Spleen (tissue), 11 donors: ENCODE measurements around the gene HSD17B2. TPM values are rescaled to one million over a fixed set of nuclear protein-coding genes. Genes with fewer than 3 reads are reported as not detected.

Experiments used
- DNase-seq: peaks from one replicate; pipeline ENCODE4 v3.0.0-alpha.2; 2020
- H3K27ac ChIP-seq, 8 donors: fragments of 200-600 bp; sonication (generic) in 7 of 8; 1 replicate in 4 of 8; 2 replicates in 4 of 8; pipeline versions ENCODE4 v1.5.0 to v1.8.0; 2016 to 2021; ENCODE audit warnings: inconsistent platforms in 4 of 8, mild to moderate bottlenecking in 4 of 8, moderate library complexity in 1 of 8
- H3K27me3 ChIP-seq, 7 donors: fragments of 200-600 bp; sonication (generic) in 6 of 7; replicated peaks in 1 of 7; 1 replicate in 4 of 7; 2 replicates in 3 of 7; pipeline versions ENCODE4 v1.5.0 to v1.8.0; 2016 to 2021; ENCODE audit warnings: inconsistent platforms in 3 of 7, mild to moderate bottlenecking in 1 of 7
- H3K36me3 ChIP-seq, 6 donors: fragments of 200-600 bp; sonication (generic) in 5 of 6; 1 replicate in 4 of 6; 2 replicates in 2 of 6; pipeline versions ENCODE4 v1.5.0 to v1.8.0; 2016 to 2021; ENCODE audit warnings: inconsistent platforms in 2 of 6
- H3K4me1 ChIP-seq, 6 donors: fragments of 200-600 bp; sonication (generic) in 5 of 6; 1 replicate in 3 of 6; 2 replicates in 3 of 6; pipeline versions ENCODE4 v1.5.0 to v1.8.0; 2016 to 2021; ENCODE audit warnings: inconsistent platforms in 3 of 6
- H3K4me3 ChIP-seq, 8 donors: fragments of 200-600 bp; sonication (generic) in 7 of 8; 1 replicate in 4 of 8; 2 replicates in 4 of 8; pipeline versions ENCODE4 v1.5.0 to v1.8.0; 2016 to 2021; ENCODE audit warnings: inconsistent platforms in 4 of 8, mild to moderate bottlenecking in 4 of 8, moderate library complexity in 2 of 8
- H3K9me3 ChIP-seq, 8 donors: fragments of 200-600 bp; sonication (generic) in 7 of 8; 1 replicate in 4 of 8; 2 replicates in 4 of 8; pipeline versions ENCODE4 v1.5.0 to v1.8.0; 2016 to 2021; ENCODE audit warnings: inconsistent platforms in 4 of 8
- POLR2A ChIP-seq, 3 donors: fragments of 450-650 bp; IDR thresholded peaks; one replicate each; pipeline ENCODE4 v1.5.1; 2017; ENCODE audit warnings: antibody characterized with exemption in 3 of 3, mild to moderate bottlenecking in 1 of 3
- POLR2AphosphoS5 ChIP-seq, 3 donors: sonication (generic); formaldehyde crosslinking; IDR thresholded peaks; one replicate each; pipeline ENCODE4 v1.5.1; 2017; ENCODE audit warnings: antibody characterized with exemption in 3 of 3
- WGBS, 5 donors: extraction: QIAGEN DNeasy Blood & Tissue Kit in 3 of 5; methylation state at CpG; one replicate each; pipeline versions ENCODE4 v1.1.5 to v1.1.7; 2013 to 2018; 5-methylcytosine and 5-hydroxymethylcytosine counted together
- intact Hi-C: fragments of 100-400 bp; cut with DNase I; formaldehyde crosslinking; loops from one replicate; pipeline ENCODE4 v1.15.0; 2023; ENCODE audit warnings: low total_unique reads
- polyA plus RNA-seq, 3 donors: library from polyadenylated mRNA; stranded (reverse); fragments of 200-250 nt; gene quantifications; one replicate each; pipeline ENCODE4 v1.2.1, GENCODE V29; 2013
- total RNA-seq, 7 donors: library from RNA; depleted of rRNA in 3 of 7; stranded (reverse); fragments of >200 nt in 3 of 7; fragmentation: NEBNext Ultra II Directional in 4 of 7; extraction: Animal tissue kit (Norgen Biotek cat#: 25700) in 4 of 7; gene quantifications; one replicate each; pipeline versions ENCODE4 v1.1.0 to v1.2.1, GENCODE V29; 2016 to 2021
- TF ChIP-seq, protein P1 (sequence below), 11 experiments: fragments of 200-600 bp in 7 of 11; fragments of 450-650 bp in 4 of 11; sonication (generic) in 4 of 11; IDR thresholded peaks in 8 of 11; conservative IDR thresholded peaks in 3 of 11; 1 replicate in 7 of 11; 2 replicates in 4 of 11; pipeline versions ENCODE4 v1.4.0 to v1.8.0; 2016 to 2021; ENCODE audit warnings: antibody characterized with exemption in 11 of 11, inconsistent platforms in 4 of 11, mild to moderate bottlenecking in 1 of 11
- donor health status: healthy with polysubstance abuse.
- donor health status: DM: no; HTN: no; CAD: no; lungs with moderate emphysema.
- donor health status: DM: no; HTN: no; CAD: no.
- donor health status: Bipolar disorder and iron deficiency.
- donor health status: healthy.
- donor health status: DM: no; HTN: no; CAD: no.
- donor health status: DM: yes; HTN: yes; CAD: no.

HSD17B2 gene
- total and polyA plus RNA-seq, 10 donors = 0.09 to 0.13 TPM; not detected in 8

DNA sequence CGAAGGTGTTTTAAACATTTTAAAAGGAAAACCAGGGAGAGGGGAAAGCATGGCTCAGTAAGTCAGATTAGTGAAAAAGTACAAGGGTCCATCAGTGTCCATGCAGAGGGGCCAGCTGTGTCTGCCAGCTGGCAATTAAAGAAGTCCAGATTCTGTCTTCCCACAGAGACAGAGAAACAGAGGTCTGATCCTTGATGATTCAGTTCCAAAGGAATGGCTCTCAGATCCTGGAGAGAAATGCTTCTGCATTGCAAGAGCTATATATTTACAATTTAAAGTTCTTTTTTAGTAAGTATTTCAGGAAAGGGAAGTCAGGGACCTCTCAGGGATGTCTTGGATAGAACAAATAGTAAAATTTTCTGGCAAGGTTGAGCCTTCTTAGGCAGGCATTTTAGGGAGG, 56.2 kb downstream of the HSD17B2 start:
- intact Hi-C loops = no loop called here
- H3K27ac ChIP-seq = no peak overlapping the region
- WGBS, 5 donors = 92 to 100% (median 97%) methylated on average over 1 of the region's 1 CpG
- no peaks in the 10 kb centered on the region for H3K9me3 ChIP-seq
- H3K36me3 ChIP-seq = no peaks in the 10 kb centered on the region
- TF ChIP-seq POLR2A (IDR thresholded peaks at IDR 0.05) (no peak), POLR2AphosphoS5 (IDR thresholded peaks at IDR 0.05) (no peak)
- TF ChIP-seq, protein P1, sequence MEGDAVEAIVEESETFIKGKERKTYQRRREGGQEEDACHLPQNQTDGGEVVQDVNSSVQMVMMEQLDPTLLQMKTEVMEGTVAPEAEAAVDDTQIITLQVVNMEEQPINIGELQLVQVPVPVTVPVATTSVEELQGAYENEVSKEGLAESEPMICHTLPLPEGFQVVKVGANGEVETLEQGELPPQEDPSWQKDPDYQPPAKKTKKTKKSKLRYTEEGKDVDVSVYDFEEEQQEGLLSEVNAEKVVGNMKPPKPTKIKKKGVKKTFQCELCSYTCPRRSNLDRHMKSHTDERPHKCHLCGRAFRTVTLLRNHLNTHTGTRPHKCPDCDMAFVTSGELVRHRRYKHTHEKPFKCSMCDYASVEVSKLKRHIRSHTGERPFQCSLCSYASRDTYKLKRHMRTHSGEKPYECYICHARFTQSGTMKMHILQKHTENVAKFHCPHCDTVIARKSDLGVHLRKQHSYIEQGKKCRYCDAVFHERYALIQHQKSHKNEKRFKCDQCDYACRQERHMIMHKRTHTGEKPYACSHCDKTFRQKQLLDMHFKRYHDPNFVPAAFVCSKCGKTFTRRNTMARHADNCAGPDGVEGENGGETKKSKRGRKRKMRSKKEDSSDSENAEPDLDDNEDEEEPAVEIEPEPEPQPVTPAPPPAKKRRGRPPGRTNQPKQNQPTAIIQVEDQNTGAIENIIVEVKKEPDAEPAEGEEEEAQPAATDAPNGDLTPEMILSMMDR (IDR thresholded peaks at IDR 0.05 in 8 of 11, conservative IDR thresholded peaks at IDR 0.05 in 3 of 11) = no peak
- no peak overlapping the region for H3K4me3 ChIP-seq
- H3K4me1 ChIP-seq = no peaks in the 10 kb centered on the region
- H3K27me3 ChIP-seq = peaks cover 0 to 34% (median 0%) of the 10 kb centered on the region in 7 donors
- no peak for DNase-seq

DNA sequence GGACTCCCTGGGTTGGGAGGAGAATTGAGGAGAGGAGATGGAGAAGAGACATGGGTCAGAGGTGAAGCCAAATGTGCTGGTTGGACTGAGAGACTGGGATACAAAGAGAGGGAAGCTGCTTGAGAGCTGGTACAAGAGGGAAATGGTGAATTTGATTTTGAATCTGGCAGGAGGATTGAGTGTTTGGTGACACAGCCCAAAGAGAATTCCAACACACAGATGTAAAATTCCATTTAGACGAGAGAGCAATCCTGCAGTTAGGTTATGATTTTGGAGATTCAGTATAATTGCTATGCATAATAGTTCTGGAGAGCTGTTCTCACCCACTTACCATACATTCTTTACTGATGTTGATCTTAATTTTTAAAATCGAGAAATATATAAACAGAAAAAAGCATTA, 57.7 kb downstream of the HSD17B2 start:
- intact Hi-C loops = no loop called here
- Histone ChIP-seq H3K9me3 (no peaks in the 10 kb centered on the region), H3K4me3 (no peak overlapping the region), H3K27ac (no peak overlapping the region), H3K36me3 (no peaks in the 10 kb centered on the region), H3K27me3 (peaks cover 0 to 35% (median 0%) of the 10 kb centered on the region in 7 donors), H3K4me1 (no peaks in the 10 kb centered on the region)
- no peak for DNase-seq
- WGBS, 5 donors = 83 to 99% (median 86%) methylated on average over 2 of the region's 2 CpGs
- no peak for TF ChIP-seq POLR2A (IDR thresholded peaks at IDR 0.05)

DNA sequence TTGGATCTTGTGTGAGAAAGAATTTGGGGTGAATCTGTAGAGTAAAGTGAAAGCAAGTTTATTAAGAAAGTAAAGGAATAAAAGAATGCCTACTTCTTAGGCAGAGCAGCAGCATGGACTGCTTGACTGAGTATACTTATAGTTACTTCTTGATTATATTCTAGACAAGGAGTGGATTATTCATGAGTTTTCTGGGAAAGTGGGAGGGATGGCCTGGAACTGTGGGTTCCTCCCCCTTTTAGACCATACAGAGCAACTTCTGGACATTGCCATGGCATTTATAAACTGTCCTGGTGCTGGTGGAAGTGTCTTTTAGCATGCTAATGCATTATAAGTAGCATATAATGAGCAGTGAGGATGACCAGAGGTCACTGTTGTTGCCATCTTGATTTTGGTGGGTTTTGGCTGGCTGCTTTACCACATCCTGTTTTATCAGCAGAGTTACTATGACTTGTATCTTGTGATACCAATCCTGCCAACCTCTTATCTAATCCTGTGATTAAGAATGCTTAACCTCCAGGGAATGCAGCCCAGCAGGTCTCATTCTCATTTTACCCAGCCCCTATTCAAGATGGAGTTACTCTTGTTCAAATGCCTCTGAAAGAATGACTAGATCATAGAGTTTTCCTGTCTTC, 58.7 kb downstream of the HSD17B2 start:
- intact Hi-C loops = no loop called here
- Histone ChIP-seq H3K27me3 (peaks cover 0 to 35% (median 0%) of the 10 kb centered on the region in 7 donors), H3K9me3 (no peaks in the 10 kb centered on the region)

DNA sequence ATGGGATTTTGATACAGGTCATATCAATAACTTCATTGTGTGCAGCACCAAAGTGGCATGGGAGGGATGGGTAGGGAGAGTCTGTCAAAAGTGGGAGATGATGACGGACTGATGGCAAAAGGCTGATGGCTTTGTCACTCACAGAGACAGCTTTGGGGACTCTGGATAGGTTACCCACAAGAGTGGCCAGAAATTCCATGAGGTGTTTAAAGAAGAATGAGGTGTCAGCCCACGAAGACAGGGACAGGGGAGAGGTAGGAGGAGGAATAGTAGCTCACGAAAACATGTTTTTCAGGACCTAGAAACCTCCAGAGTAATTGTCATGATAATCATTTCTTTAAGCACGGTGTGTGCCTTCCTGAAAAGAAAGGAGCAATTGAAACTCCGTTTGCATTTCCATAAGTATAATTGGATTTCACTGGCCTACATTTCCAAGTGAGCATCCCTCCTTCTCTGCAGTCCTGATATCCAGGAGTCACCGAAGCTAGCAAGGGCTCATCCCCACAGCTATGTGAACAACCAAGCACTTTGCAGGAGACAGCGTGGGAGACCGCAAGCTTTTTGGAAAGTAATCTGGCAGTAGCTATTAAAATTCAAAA, 60.0 kb downstream of the HSD17B2 start:
- no peak for TF ChIP-seq POLR2A (IDR thresholded peaks at IDR 0.05)
- no peak for TF ChIP-seq POLR2AphosphoS5 (IDR thresholded peaks at IDR 0.05)
- TF ChIP-seq, protein P1 (IDR thresholded peaks at IDR 0.05 in 8 of 11, conservative IDR thresholded peaks at IDR 0.05 in 3 of 11) = no peak
- intact Hi-C loops = no loop called here
- DNase-seq = no peak

More for the DNA sequence above, 58.7 kb downstream of the HSD17B2 start:
- Histone ChIP-seq H3K27ac (no peak overlapping the region), H3K36me3 (no peaks in the 10 kb centered on the region), H3K4me1 (no peaks in the 10 kb centered on the region), H3K4me3 (no peak overlapping the region)
- no peak for DNase-seq
- TF ChIP-seq POLR2A (IDR thresholded peaks at IDR 0.05) (no peak), POLR2AphosphoS5 (IDR thresholded peaks at IDR 0.05) (no peak)
- TF ChIP-seq, protein P1 (IDR thresholded peaks at IDR 0.05 in 8 of 11, conservative IDR thresholded peaks at IDR 0.05 in 3 of 11) = no peak

More for the DNA sequence above, 60.0 kb downstream of the HSD17B2 start:
- Histone ChIP-seq H3K27me3 (peaks cover 0 to 35% (median 0%) of the 10 kb centered on the region in 7 donors), H3K4me3 (no peak overlapping the region), H3K27ac (no peak overlapping the region), H3K9me3 (peaks cover 0 to 6% (median 0%) of the 10 kb centered on the region in 8 donors), H3K4me1 (no peaks in the 10 kb centered on the region), H3K36me3 (no peaks in the 10 kb centered on the region)
- 40 to 55% (median 43%) methylated on average over 8 of the region's 8 CpGs for WGBS, 5 donors
